PC-9 (cell line): ENCODE measurements around the gene MAGI3.

Source experiments
- EZH2 ChIP-seq: fragments of 200-600 bp; sonication (generic); IDR thresholded peaks from 2 replicates; pipeline ENCODE4 v1.8.0; 2017; ENCODE audit warnings: antibody characterized with exemption, low read depth
- TF ChIP-seq, protein P1 (sequence below): fragments of 200-600 bp; sonication (generic); conservative IDR thresholded peaks from 2 replicates; pipeline ENCODE4 v1.6.1; 2017; ENCODE audit warnings: mixed run types, antibody characterized with exemption, mild to moderate bottlenecking, moderate library complexity

DNA sequence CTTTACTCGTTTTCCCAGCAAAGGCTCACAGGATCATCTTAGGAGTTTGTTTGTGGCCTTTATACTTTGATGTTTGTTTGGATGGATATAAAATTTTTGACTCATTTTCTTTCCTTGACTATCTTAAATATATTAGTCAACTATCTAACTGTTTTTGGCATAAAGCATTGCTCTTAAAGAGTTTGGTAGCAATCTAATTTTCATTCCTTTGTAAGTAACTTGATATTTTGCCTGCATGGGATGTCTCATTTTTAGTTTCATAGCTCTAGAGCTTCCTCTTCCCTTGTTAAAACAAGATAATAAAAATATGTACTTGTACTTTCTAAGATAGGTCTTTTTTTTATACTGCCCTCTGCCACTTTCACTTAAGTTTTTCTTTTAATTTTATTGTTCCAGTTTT is 161.9 kb downstream of the MAGI3 start:
- TF ChIP-seq, protein P1, sequence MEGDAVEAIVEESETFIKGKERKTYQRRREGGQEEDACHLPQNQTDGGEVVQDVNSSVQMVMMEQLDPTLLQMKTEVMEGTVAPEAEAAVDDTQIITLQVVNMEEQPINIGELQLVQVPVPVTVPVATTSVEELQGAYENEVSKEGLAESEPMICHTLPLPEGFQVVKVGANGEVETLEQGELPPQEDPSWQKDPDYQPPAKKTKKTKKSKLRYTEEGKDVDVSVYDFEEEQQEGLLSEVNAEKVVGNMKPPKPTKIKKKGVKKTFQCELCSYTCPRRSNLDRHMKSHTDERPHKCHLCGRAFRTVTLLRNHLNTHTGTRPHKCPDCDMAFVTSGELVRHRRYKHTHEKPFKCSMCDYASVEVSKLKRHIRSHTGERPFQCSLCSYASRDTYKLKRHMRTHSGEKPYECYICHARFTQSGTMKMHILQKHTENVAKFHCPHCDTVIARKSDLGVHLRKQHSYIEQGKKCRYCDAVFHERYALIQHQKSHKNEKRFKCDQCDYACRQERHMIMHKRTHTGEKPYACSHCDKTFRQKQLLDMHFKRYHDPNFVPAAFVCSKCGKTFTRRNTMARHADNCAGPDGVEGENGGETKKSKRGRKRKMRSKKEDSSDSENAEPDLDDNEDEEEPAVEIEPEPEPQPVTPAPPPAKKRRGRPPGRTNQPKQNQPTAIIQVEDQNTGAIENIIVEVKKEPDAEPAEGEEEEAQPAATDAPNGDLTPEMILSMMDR = no peak
- no peak for TF ChIP-seq EZH2
